Activated naive CD4-positive, alpha-beta T cell treated with anti-CD3 and anti-CD28 coated beads, Interleukin-2, amount 50 U/mL, for 24 hours (primary cell): ENCODE data around the gene PNRC1.
"Not testable (repeated sequence)": the region's sequence is repeated elsewhere in the genome, so short reads cannot be mapped to it uniquely, and the experiment has no call there.

Source experiments
- H3K27ac Mint-ChIP-seq: one replicate; pipeline ENCODE4 v1.8.0; 2021; ENCODE audit warnings: mild to moderate bottlenecking, mixed read lengths
- H3K27me3 Mint-ChIP-seq: one replicate; pipeline ENCODE4 v1.8.0; 2021; ENCODE audit warnings: mixed read lengths
- H3K36me3 Mint-ChIP-seq: one replicate; pipeline ENCODE4 v1.8.0; 2021; ENCODE audit warnings: mixed read lengths
- H3K4me1 Mint-ChIP-seq: one replicate; pipeline ENCODE4 v1.8.0; 2021; ENCODE audit warnings: mixed read lengths
- H3K4me3 Mint-ChIP-seq: one replicate; pipeline ENCODE4 v1.8.0; 2021; ENCODE audit warnings: mild to moderate bottlenecking, mixed read lengths
- H3K9me3 Mint-ChIP-seq: one replicate; pipeline ENCODE4 v1.8.0; 2021; ENCODE audit warnings: mixed read lengths

PNRC1 gene

GRCh38 chr6:89048985-89049384 is 31.6 kb upstream of the PNRC1 start:
- H3K27ac Mint-ChIP-seq: no peak overlapping the region
- H3K36me3 Mint-ChIP-seq: peaks cover 1% of the 10 kb centered on the region
- peaks cover 13% of the 10 kb centered on the region for H3K4me1 Mint-ChIP-seq
- no peak overlapping the region for H3K4me3 Mint-ChIP-seq
- H3K27me3 Mint-ChIP-seq: no peaks in the 10 kb centered on the region
- peaks cover 3% of the 10 kb centered on the region for H3K9me3 Mint-ChIP-seq

GRCh38 chr6:89050155-89050554 is 30.4 kb upstream of the PNRC1 start:
- Mint-ChIP-seq H3K27me3 (no peaks in the 10 kb centered on the region), H3K4me1 (peaks cover 13% of the 10 kb centered on the region), H3K36me3 (peaks cover 2% of the 10 kb centered on the region), H3K27ac (no peak overlapping the region), H3K4me3 (no peak overlapping the region), H3K9me3 (peaks cover 4% of the 10 kb centered on the region)

GRCh38 chr6:89050697-89051096 is 29.9 kb upstream of the PNRC1 start:
- Mint-ChIP-seq H3K4me1 (peaks cover 13% of the 10 kb centered on the region), H3K4me3 (no peak overlapping the region), H3K27ac (no peak overlapping the region), H3K9me3 (peaks cover 4% of the 10 kb centered on the region), H3K27me3 (no peaks in the 10 kb centered on the region), H3K36me3 (peaks cover 2% of the 10 kb centered on the region)

- Mint-ChIP-seq H3K9me3 (peaks cover 4% of the 10 kb centered on the region), H3K4me1 (peaks cover 13% of the 10 kb centered on the region), H3K4me3 (no peak overlapping the region), H3K36me3 (peaks cover 2% of the 10 kb centered on the region), H3K27me3 (no peaks in the 10 kb centered on the region), H3K27ac (peak overlapping the region; percentile 63)
These were observed 28.9 kb upstream of the PNRC1 start for GRCh38 chr6:89051676-89052075.

GRCh38 chr6:89054208-89054607 is 26.3 kb upstream of the PNRC1 start:
- Mint-ChIP-seq H3K36me3 (peaks cover 2% of the 10 kb centered on the region), H3K4me1 (peaks cover 13% of the 10 kb centered on the region), H3K4me3 (no peak overlapping the region), H3K27me3 (no peaks in the 10 kb centered on the region), H3K27ac (peak overlapping the region; percentile 62), H3K9me3 (peaks cover 4% of the 10 kb centered on the region)

GRCh38 chr6:89057759-89058158 is 22.8 kb upstream of the PNRC1 start:
- Mint-ChIP-seq H3K4me1 (no peaks in the 10 kb centered on the region), H3K4me3 (no peak overlapping the region), H3K27ac (no peak overlapping the region), H3K36me3 (peaks cover 2% of the 10 kb centered on the region), H3K9me3 (peaks cover 4% of the 10 kb centered on the region), H3K27me3 (no peaks in the 10 kb centered on the region)

GRCh38 chr6:89058627-89059026 is 21.9 kb upstream of the PNRC1 start:
- no peak overlapping the region for H3K27ac Mint-ChIP-seq
- H3K9me3 Mint-ChIP-seq: peaks cover 4% of the 10 kb centered on the region
- no peaks in the 10 kb centered on the region for H3K4me1 Mint-ChIP-seq
- peaks cover 2% of the 10 kb centered on the region for H3K36me3 Mint-ChIP-seq
- H3K4me3 Mint-ChIP-seq: no peak overlapping the region
- H3K27me3 Mint-ChIP-seq: no peaks in the 10 kb centered on the region

- Mint-ChIP-seq H3K4me1 (no peaks in the 10 kb centered on the region), H3K27me3 (no peaks in the 10 kb centered on the region), H3K36me3 (no peaks in the 10 kb centered on the region), H3K9me3 (no peaks in the 10 kb centered on the region), H3K4me3 (no peak overlapping the region), H3K27ac (no peak overlapping the region)
These were observed 21.3 kb upstream of the PNRC1 start for GRCh38 chr6:89059227-89059626.

GRCh38 chr6:89063881-89064280 is 16.7 kb upstream of the PNRC1 start:
- no peak overlapping the region for H3K4me3 Mint-ChIP-seq

GRCh38 chr6:89064931-89065330 is 15.6 kb upstream of the PNRC1 start:
- H3K4me3 Mint-ChIP-seq, H3K27me3 Mint-ChIP-seq, H3K27ac Mint-ChIP-seq, H3K36me3 Mint-ChIP-seq, H3K9me3 Mint-ChIP-seq: not testable (repeated sequence)
- peaks cover 10% of the 10 kb centered on the region for H3K4me1 Mint-ChIP-seq

More at GRCh38 chr6:89063881-89064280, 16.7 kb upstream of the PNRC1 start:
- peaks cover 10% of the 10 kb centered on the region for H3K4me1 Mint-ChIP-seq
- no peaks in the 10 kb centered on the region for H3K36me3 Mint-ChIP-seq
- no peaks in the 10 kb centered on the region for H3K9me3 Mint-ChIP-seq
- peaks cover 3% of the 10 kb centered on the region for H3K27me3 Mint-ChIP-seq
- no peak overlapping the region for H3K27ac Mint-ChIP-seq

GRCh38 chr6:89066121-89066520 is 14.4 kb upstream of the PNRC1 start:
- H3K4me3 Mint-ChIP-seq, H3K36me3 Mint-ChIP-seq, H3K27ac Mint-ChIP-seq, H3K27me3 Mint-ChIP-seq, H3K9me3 Mint-ChIP-seq: not testable (repeated sequence)
- peaks cover 10% of the 10 kb centered on the region for H3K4me1 Mint-ChIP-seq

GRCh38 chr6:89066940-89067646 is 13.5 kb upstream of the PNRC1 start:
- Mint-ChIP-seq H3K4me1 (peaks cover 10% of the 10 kb centered on the region), H3K27me3 (peaks cover 3% of the 10 kb centered on the region), H3K9me3 (no peaks in the 10 kb centered on the region), H3K36me3 (no peaks in the 10 kb centered on the region), H3K27ac (no peak overlapping the region), H3K4me3 (no peak overlapping the region)

- Mint-ChIP-seq H3K9me3 (no peaks in the 10 kb centered on the region), H3K4me1 (peaks cover 13% of the 10 kb centered on the region), H3K4me3 (no peak overlapping the region), H3K27ac (no peak overlapping the region), H3K27me3 (peaks cover 3% of the 10 kb centered on the region), H3K36me3 (no peaks in the 10 kb centered on the region)
These were observed 12.8 kb upstream of the PNRC1 start for GRCh38 chr6:89067796-89068195.

GRCh38 chr6:89068695-89069094 is 11.9 kb upstream of the PNRC1 start:
- no peaks in the 10 kb centered on the region for H3K9me3 Mint-ChIP-seq
- no peaks in the 10 kb centered on the region for H3K36me3 Mint-ChIP-seq
- H3K27me3 Mint-ChIP-seq: peaks cover 3% of the 10 kb centered on the region
- H3K4me1 Mint-ChIP-seq: peaks cover 16% of the 10 kb centered on the region
- H3K27ac Mint-ChIP-seq: no peak overlapping the region
- H3K4me3 Mint-ChIP-seq: no peak overlapping the region

- Mint-ChIP-seq H3K27ac (no peak overlapping the region), H3K9me3 (no peaks in the 10 kb centered on the region), H3K36me3 (no peaks in the 10 kb centered on the region), H3K27me3 (peaks cover 3% of the 10 kb centered on the region), H3K4me3 (no peak overlapping the region), H3K4me1 (peaks cover 16% of the 10 kb centered on the region)
These were observed 10.9 kb upstream of the PNRC1 start for GRCh38 chr6:89069536-89070163.

- Mint-ChIP-seq H3K9me3 (no peaks in the 10 kb centered on the region), H3K27ac (no peak overlapping the region), H3K27me3 (peaks cover 3% of the 10 kb centered on the region), H3K36me3 (no peaks in the 10 kb centered on the region), H3K4me1 (peaks cover 16% of the 10 kb centered on the region), H3K4me3 (no peak overlapping the region)
These were observed 9.5 kb upstream of the PNRC1 start for GRCh38 chr6:89071036-89071435.
